ENCODE results near the gene CALU. TPM values are rescaled to one million over a fixed set of nuclear protein-coding genes. Genes with fewer than 3 reads are reported as not detected.

CALU gene
- total RNA-seq, 8 experiments from 2014 or later, result 66.8 to 449 (median 126) TPM

- WGBS, 10 experiments, result 73 to 100% (median 95%) methylated on average over 1 to 6 of the region's 6 CpGs
- Histone ChIP-seq H3K27ac (no peak overlapping the region), H3K4me3 (no peak overlapping the region), H3K4me1 (replicated peaks in 1 of 2) (no peaks in the 10 kb centered on the region)
- ATAC-seq (replicated peaks in 6 of 8), result no peak
- in situ Hi-C loops (cut with MboI; ENCODE audit: low pct_unique_long_range_greater_than_20kb in 2 of 9, low sequenced_read_pairs in 9 of 9, unreplicated experiment in 9 of 9), result no loop called here
Observed at GRCh38 chr7:128767475-128768110, 28.4 kb downstream of the CALU start.

- Histone ChIP-seq H3K4me1 (replicated peaks in 1 of 2) (no peaks in the 10 kb centered on the region), H3K27ac (no peak overlapping the region), H3K4me3 (no peak overlapping the region)
- ATAC-seq (replicated peaks in 6 of 8), result no peak
- 88 to 100% (median 98%) methylated on average over 1 to 2 of the region's 2 CpGs; no CpG with 5 or more reads in 6 of the 10 experiments for WGBS, 10 experiments
- in situ Hi-C loops (cut with MboI; ENCODE audit: low pct_unique_long_range_greater_than_20kb in 2 of 9, low sequenced_read_pairs in 9 of 9, unreplicated experiment in 9 of 9), result no loop called here
Observed at GRCh38 chr7:128770233-128770632, 31.1 kb downstream of the CALU start.

GRCh38 chr7:128773604-128774003, 34.4 kb downstream of the CALU start:
- H3K27ac ChIP-seq, result no peak overlapping the region
- peak in 1 of 8 experiments; percentile 24 for ATAC-seq (replicated peaks in 6 of 8)
- no peaks in the 10 kb centered on the region for H3K4me1 ChIP-seq (replicated peaks in 1 of 2)
- WGBS, 10 experiments, result 85 to 100% (median 95%) methylated on average over 3 to 12 of the region's 12 CpGs; no CpG with 5 or more reads in 3 of the 10 experiments
- H3K4me3 ChIP-seq, result no peak overlapping the region
- in situ Hi-C loops (cut with MboI; ENCODE audit: low pct_unique_long_range_greater_than_20kb in 2 of 9, low sequenced_read_pairs in 9 of 9, unreplicated experiment in 9 of 9), result no loop called here

- in situ Hi-C loops (cut with MboI; ENCODE audit: low pct_unique_long_range_greater_than_20kb in 2 of 9, low sequenced_read_pairs in 9 of 9, unreplicated experiment in 9 of 9), result no loop called here
- 80 to 100% (median 97%) methylated on average over 1 to 11 of the region's 13 CpGs; no CpG with 5 or more reads in 1 of the 10 experiments for WGBS, 10 experiments
- Histone ChIP-seq H3K4me3 (no peak overlapping the region), H3K4me1 (replicated peaks in 1 of 2) (no peaks in the 10 kb centered on the region), H3K27ac (peak overlapping the region in 1 of 2 donors; percentile 19)
- ATAC-seq (replicated peaks in 6 of 8), result peak in 2 of 8 experiments; percentile 22 to 28
Observed at GRCh38 chr7:128774029-128774689, 35.0 kb downstream of the CALU start.

- Histone ChIP-seq H3K27ac (no peak overlapping the region), H3K4me1 (replicated peaks in 1 of 2) (no peaks in the 10 kb centered on the region), H3K4me3 (no peak overlapping the region)
- peak in 4 of 8 experiments; percentile 10 to 45 (median 15) for ATAC-seq (replicated peaks in 6 of 8)
- WGBS, 10 experiments, result 67 to 100% (median 80%) methylated on average over 1 to 3 of the region's 7 CpGs; no CpG with 5 or more reads in 4 of the 10 experiments
- in situ Hi-C loops (cut with MboI; ENCODE audit: low pct_unique_long_range_greater_than_20kb in 2 of 9, low sequenced_read_pairs in 9 of 9, unreplicated experiment in 9 of 9), result no loop called here
Observed at GRCh38 chr7:128774921-128775320, 35.8 kb downstream of the CALU start.

- no peak within 1 kb of the TSS for H3K27ac ChIP-seq
- 86 to 100% (median 96%) methylated on average over 1 to 3 of the region's 4 CpGs; no CpG with 5 or more reads in 4 of the 10 experiments for WGBS, 10 experiments
- in situ Hi-C loops (cut with MboI; ENCODE audit: low pct_unique_long_range_greater_than_20kb in 2 of 9, low sequenced_read_pairs in 9 of 9, unreplicated experiment in 9 of 9), result no loop called here
- no peaks in the 10 kb centered on the region for H3K4me1 ChIP-seq (replicated peaks in 1 of 2)
- peak in 2 of 8 experiments; percentile 8 to 11 for ATAC-seq (replicated peaks in 6 of 8)
- no peak within 1 kb of the TSS for H3K4me3 ChIP-seq
Observed at GRCh38 chr7:128775744-128776474, 36.8 kb downstream of the CALU start, which contains the start of gene OPN1SW. Gene OPN1SW (minus strand): TSS chr7:128775794. CDS start chr7:128775781, 13 bp downstream.

- WGBS, 10 experiments, result 20 to 100% (median 81%) methylated on average over 1 to 5 of the region's 5 CpGs
- in situ Hi-C loops (cut with MboI; ENCODE audit: low pct_unique_long_range_greater_than_20kb in 2 of 9, low sequenced_read_pairs in 9 of 9, unreplicated experiment in 9 of 9), result no loop called here
- Histone ChIP-seq H3K4me1 (replicated peaks in 1 of 2) (no peaks in the 10 kb centered on the region), H3K4me3 (no peak overlapping the region), H3K27ac (no peak overlapping the region)
- ATAC-seq (replicated peaks in 6 of 8), result no peak
Observed at GRCh38 chr7:128777156-128778123, 38.3 kb downstream of the CALU start.

GRCh38 chr7:128778946-128779345, 39.8 kb downstream of the CALU start:
- Histone ChIP-seq H3K4me3 (no peak overlapping the region), H3K4me1 (replicated peaks in 1 of 2) (peaks cover 0 to 4% of the 10 kb centered on the region in 2 donors), H3K27ac (no peak overlapping the region)
- WGBS, 10 experiments, result 100% methylated on average over 1 of the region's 5 CpGs; no CpG with 5 or more reads in 7 of the 10 experiments
- ATAC-seq (replicated peaks in 6 of 8), result peak in 2 of 8 experiments; percentile 21 to 22
- in situ Hi-C loops (cut with MboI; ENCODE audit: low pct_unique_long_range_greater_than_20kb in 2 of 9, low sequenced_read_pairs in 9 of 9, unreplicated experiment in 9 of 9), result no loop called here

GRCh38 chr7:128781126-128781525, 42.0 kb downstream of the CALU start:
- no peak for ATAC-seq (replicated peaks in 6 of 8)
- whole genome bisulfite sequencing, 10 experiments, result 0 to 100% (median 93%) methylated on average over 1 to 4 of the region's 5 CpGs
- in situ Hi-C loops (cut with MboI; ENCODE audit: low pct_unique_long_range_greater_than_20kb in 2 of 9, low sequenced_read_pairs in 9 of 9, unreplicated experiment in 9 of 9), result no loop called here

GRCh38 chr7:128781851-128782250, 42.7 kb downstream of the CALU start:
- WGBS, 10 experiments, result 0 to 100% (median 77%) methylated on average over 1 to 3 of the region's 3 CpGs; no CpG with 5 or more reads in 3 of the 10 experiments
- in situ Hi-C loops (cut with MboI; ENCODE audit: low pct_unique_long_range_greater_than_20kb in 2 of 9, low sequenced_read_pairs in 9 of 9, unreplicated experiment in 9 of 9), result no loop called here
- ATAC-seq (replicated peaks in 6 of 8), result peak in 1 of 8 experiments; percentile 36
- H3K4me1 ChIP-seq (replicated peaks in 1 of 2), result peaks cover 0 to 4% of the 10 kb centered on the region in 2 donors
- H3K27ac ChIP-seq, result no peak overlapping the region
- no peak overlapping the region for H3K4me3 ChIP-seq

More at GRCh38 chr7:128781126-128781525, 42.0 kb downstream of the CALU start:
- Histone ChIP-seq H3K27ac (no peak overlapping the region), H3K4me3 (no peak overlapping the region), H3K4me1 (replicated peaks in 1 of 2) (peaks cover 0 to 4% of the 10 kb centered on the region in 2 donors)

GRCh38 chr7:128783143-128783861, 44.1 kb downstream of the CALU start:
- H3K4me1 ChIP-seq (replicated peaks in 1 of 2), result peaks cover 0 to 4% of the 10 kb centered on the region in 2 donors
- no peak overlapping the region for H3K27ac ChIP-seq
- ATAC-seq (replicated peaks in 6 of 8), result peak; percentile 43 to 97 (median 86)
- 8 to 60% (median 47%) methylated on average over 2 to 11 of the region's 15 CpGs; no CpG with 5 or more reads in 4 of the 10 experiments for WGBS, 10 experiments
- no peak overlapping the region for H3K4me3 ChIP-seq
- in situ Hi-C loops (cut with MboI; ENCODE audit: low pct_unique_long_range_greater_than_20kb in 2 of 9, low sequenced_read_pairs in 9 of 9, unreplicated experiment in 9 of 9), result no loop called here
